Lower leg skin (tissue), 4 donors: ENCODE results near the gene PTPRU. TPM values are rescaled to one million over a fixed set of nuclear protein-coding genes. Genes with fewer than 3 reads are reported as not detected.
A peak's percentile ranks its signal among the peaks of the same experiment; 100 is the strongest.

ENCODE experiments used
- DNase-seq, 2 donors: peaks; one replicate each; pipeline ENCODE4 v3.0.0-alpha.2; 2019; ENCODE audit warnings: low spot score in 2 of 2
- H3K4me3 ChIP-seq: fragments of 200-600 bp; sonication (generic); 2 replicates; pipeline ENCODE4 v1.5.1; 2017; ENCODE audit warnings: mild to moderate bottlenecking, low read depth; ENCODE audit not compliant: poor library complexity, severe bottlenecking
- CTCF ChIP-seq, 3 donors: fragments of 450-650 bp; IDR thresholded peaks; one replicate each; pipeline ENCODE4 v1.5.1; 2016; ENCODE audit warnings: antibody characterized with exemption in 3 of 3, mild to moderate bottlenecking in 3 of 3, moderate library complexity in 2 of 3
- POLR2A ChIP-seq, 2 donors: fragments of 450-650 bp; IDR thresholded peaks; one replicate each; pipeline ENCODE4 v1.6.1; 2016 to 2017; ENCODE audit warnings: antibody characterized with exemption in 2 of 2, mild to moderate bottlenecking in 1 of 2, moderate library complexity in 1 of 2
- WGBS, 2 donors: methylation state at CpG; one replicate each; pipeline ENCODE4 v1.1.5; 2018; 5-methylcytosine and 5-hydroxymethylcytosine counted together
- intact Hi-C: fragments of 100-400 bp; cut with DNase I; formaldehyde crosslinking; loops from one replicate; pipeline ENCODE4 v1.15.0; 2023; ENCODE audit warnings: low total_unique reads
- total RNA-seq, 4 donors: library from RNA; depleted of rRNA; stranded (reverse); fragments of >200 nt; gene quantifications; one replicate each; pipeline ENCODE4 v1.1.0, GENCODE V29; 2016

The PTPRU gene
- total RNA-seq, 4 donors from 2014 or later: 15.9 to 56.3 (median 30.6) TPM

GRCh38 chr1:29352719-29353420 lies 116.5 kb downstream of the PTPRU start:
- peak in 1 of 2 donors; percentile 57 for DNase-seq
- no peak for TF ChIP-seq CTCF (IDR thresholded peaks at IDR 0.05)
- no peak overlapping the region for H3K4me3 ChIP-seq
- intact Hi-C loops: no loop called here
- WGBS, 2 donors: 77 to 78% methylated on average over 4 of the region's 4 CpGs

GRCh38 chr1:29354511-29355098 lies 118.3 kb downstream of the PTPRU start:
- TF ChIP-seq POLR2A (IDR thresholded peaks at IDR 0.05) (no peak), CTCF (IDR thresholded peaks at IDR 0.05) (no peak)
- DNase-seq: peak in 1 of 2 donors; percentile 63
- H3K4me3 ChIP-seq: no peak overlapping the region
- 52% methylated on average over 8 of the region's 8 CpGs for whole genome bisulfite sequencing, 2 donors
- intact Hi-C loops: no loop called here

GRCh38 chr1:29355375-29355774 lies 119.1 kb downstream of the PTPRU start:
- no peak overlapping the region for H3K4me3 ChIP-seq
- WGBS, 2 donors: 72 to 81% methylated on average over 6 of the region's 6 CpGs
- no peak for TF ChIP-seq POLR2A (IDR thresholded peaks at IDR 0.05)
- TF ChIP-seq CTCF (IDR thresholded peaks at IDR 0.05): no peak
- DNase-seq: no peak
- intact Hi-C loops: no loop called here

- TF ChIP-seq CTCF (IDR thresholded peaks at IDR 0.05) (no peak), POLR2A (IDR thresholded peaks at IDR 0.05) (no peak)
- 65 to 76% methylated on average over 14 of the region's 14 CpGs for WGBS, 2 donors
- DNase-seq: no peak
- intact Hi-C loops: no loop called here
- no peak overlapping the region for H3K4me3 ChIP-seq
Observed at GRCh38 chr1:29356663-29357062, 120.3 kb downstream of the PTPRU start.

- intact Hi-C loops: no loop called here
- TF ChIP-seq CTCF (IDR thresholded peaks at IDR 0.05) (no peak), POLR2A (IDR thresholded peaks at IDR 0.05) (no peak)
- 73 to 76% methylated on average over 7 of the region's 7 CpGs for WGBS, 2 donors
- H3K4me3 ChIP-seq: no peak overlapping the region
- DNase-seq: no peak
Observed at GRCh38 chr1:29357452-29357851, 121.1 kb downstream of the PTPRU start.
